Measurements from ENCODE around the gene CECR2.
A peak's percentile ranks its signal among the peaks of the same experiment; 100 is the strongest.

Gene CECR2

GRCh38 chr22:17369439-17370025 is at the start of gene CECR2:
TSS of gene CECR2 (plus strand) at chr22:17369460. CDS start at chr22:17369784, 324 bp downstream.
- no peak for DNase-seq

GRCh38 chr22:17319546-17319945 is 49.7 kb upstream of the CECR2 start:
- no peak for DNase-seq

- no peak for DNase-seq
Observed at GRCh38 chr22:17322511-17322910, 46.7 kb upstream of the CECR2 start.

- DNase-seq: no peak
Observed at GRCh38 chr22:17331690-17332089, 37.6 kb upstream of the CECR2 start.

GRCh38 chr22:17332109-17332800 is 37.0 kb upstream of the CECR2 start:
- DNase-seq: no peak

GRCh38 chr22:17334059-17334458 is 35.2 kb upstream of the CECR2 start:
- no peak for DNase-seq

GRCh38 chr22:17334983-17335382 is 34.3 kb upstream of the CECR2 start:
- no peak for DNase-seq

GRCh38 chr22:17336061-17336460 is 33.2 kb upstream of the CECR2 start:
- DNase-seq: no peak

GRCh38 chr22:17337639-17338038 is 31.6 kb upstream of the CECR2 start:
- DNase-seq: no peak

GRCh38 chr22:17339095-17339693 is 30.1 kb upstream of the CECR2 start:
- DNase-seq: no peak

- no peak for DNase-seq
Observed at GRCh38 chr22:17342361-17342760, 26.9 kb upstream of the CECR2 start.

GRCh38 chr22:17343766-17344165 is 25.5 kb upstream of the CECR2 start:
- DNase-seq: no peak

- DNase-seq: no peak
Observed at GRCh38 chr22:17346578-17346977, 22.7 kb upstream of the CECR2 start.

- no peak for DNase-seq
Observed at GRCh38 chr22:17347724-17348123, 21.5 kb upstream of the CECR2 start.

- peak; percentile 58 for DNase-seq
Observed at GRCh38 chr22:17348464-17349103, 20.7 kb upstream of the CECR2 start.

- DNase-seq: no peak
Observed at GRCh38 chr22:17349172-17349571, 20.1 kb upstream of the CECR2 start.

- no peak for DNase-seq
Observed at GRCh38 chr22:17350292-17350691, 19.0 kb upstream of the CECR2 start.

GRCh38 chr22:17352798-17353197 is 16.5 kb upstream of the CECR2 start:
- no peak for DNase-seq

GRCh38 chr22:17357688-17358087 is 11.6 kb upstream of the CECR2 start:
- DNase-seq: no peak

- DNase-seq: no peak
Observed at GRCh38 chr22:17358415-17358814, 10.8 kb upstream of the CECR2 start.

GRCh38 chr22:17359501-17359900 is 9.8 kb upstream of the CECR2 start:
- no peak for DNase-seq

GRCh38 chr22:17366329-17366728 is 2.9 kb upstream of the CECR2 start:
- DNase-seq: no peak

GRCh38 chr22:17366830-17367229 is 2.4 kb upstream of the CECR2 start:
- DNase-seq: no peak

- no peak for DNase-seq
Observed at GRCh38 chr22:17368144-17368543, 1.1 kb upstream of the CECR2 start.
